Measurements from ENCODE around the gene MOGAT2. TPM values are rescaled to one million over a fixed set of nuclear protein-coding genes. Genes with fewer than 3 reads are reported as not detected.
"Not testable (repeated sequence)": the region's sequence is repeated elsewhere in the genome, so short reads cannot be mapped to it uniquely, and the experiment has no call there.

Gene MOGAT2
- total and polyA plus RNA-seq, 12 donors, result 0.11 to 0.34 (median 0.15) TPM; not detected in 8

DNA sequence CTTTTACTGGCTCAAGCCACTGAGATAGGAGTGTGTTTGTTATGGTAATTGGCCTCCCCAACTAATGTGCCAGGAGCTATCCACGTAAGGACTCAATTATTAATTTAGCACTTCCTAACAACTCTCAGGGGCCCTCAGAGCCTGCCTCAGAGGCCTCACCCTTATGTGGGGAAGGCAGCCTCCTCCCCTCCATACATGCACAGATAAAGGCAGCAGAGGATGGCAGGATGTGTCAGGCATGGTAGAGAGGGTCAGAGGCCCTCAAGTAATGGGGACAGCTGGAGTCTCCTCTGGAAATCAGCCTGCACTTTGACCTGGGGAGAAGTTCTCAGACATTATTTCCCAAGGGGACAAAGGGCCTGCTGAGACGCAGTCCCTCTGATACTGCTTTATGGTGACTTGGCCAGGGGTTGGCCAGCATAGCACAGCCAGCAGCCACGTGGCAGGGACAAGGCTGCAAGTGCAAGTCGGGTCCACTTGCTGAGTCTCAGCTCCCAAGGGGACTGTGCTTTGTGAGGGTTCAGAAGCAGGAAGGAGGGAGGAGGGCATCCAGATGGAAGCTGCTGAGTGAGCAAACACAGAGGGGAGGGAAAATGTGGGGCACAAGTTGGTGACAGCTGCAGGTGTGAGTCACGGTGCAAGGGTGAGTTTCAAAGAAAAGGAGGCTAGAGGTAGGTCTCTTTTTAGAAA, 17.0 kb downstream of the MOGAT2 start:
- 58 to 84% (median 78%) methylated on average over 4 to 5 of the region's 5 CpGs for WGBS, 4 donors
- H3K9me3 ChIP-seq (replicated peaks in 1 of 3), result no peaks in the 10 kb centered on the region
- H3K4me1 ChIP-seq (replicated peaks in 1 of 2), result no peaks in the 10 kb centered on the region
- intact Hi-C loops (cut with DNase I), result no loop called here
- H3K27me3 ChIP-seq, result no peaks in the 10 kb centered on the region
- TF ChIP-seq CTCF (IDR thresholded peaks at IDR 0.05) (no peak), POLR2A (IDR thresholded peaks at IDR 0.05) (no peak)
- peak in 1 of 7 donors; percentile 23 for DNase-seq
- no peak overlapping the region for H3K4me3 ChIP-seq
- no peak overlapping the region for H3K27ac ChIP-seq
- H3K36me3 ChIP-seq (replicated peaks in 1 of 2), result no peaks in the 10 kb centered on the region

DNA sequence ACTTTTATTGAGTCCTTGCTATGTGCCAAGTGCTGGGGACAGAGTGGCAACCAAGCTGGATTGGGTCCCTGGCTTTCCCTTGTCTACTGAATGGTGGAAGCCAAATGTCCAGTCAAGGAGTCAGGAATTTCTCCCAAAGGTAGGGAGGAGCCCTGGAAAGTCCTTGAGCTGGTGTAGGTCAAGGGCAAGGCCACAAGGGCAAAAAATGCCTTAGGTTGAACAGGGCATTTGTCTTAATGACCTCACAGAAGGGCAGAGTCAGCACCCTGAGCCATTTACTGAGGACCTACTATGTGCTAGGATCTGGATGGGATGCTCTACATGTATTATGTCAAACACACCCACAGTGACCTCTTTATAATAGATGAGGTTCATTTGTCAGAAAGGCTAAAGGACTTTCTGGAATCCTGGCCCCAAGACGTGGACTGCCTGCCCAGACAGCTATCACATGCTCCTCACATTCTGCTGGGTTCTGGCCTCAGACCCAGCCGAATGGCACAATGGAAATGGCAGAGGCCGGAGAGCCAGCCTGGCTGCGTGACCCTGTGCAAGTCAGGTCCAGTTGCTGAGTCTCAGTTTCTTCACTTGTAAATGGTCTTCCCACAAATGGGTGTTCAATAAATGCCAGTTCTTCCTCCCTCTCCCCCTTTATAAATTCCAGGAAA, 17.7 kb downstream of the MOGAT2 start:
- DNase-seq, result peak in 1 of 7 donors; percentile 21
- WGBS, 4 donors, result 88 to 95% (median 94%) methylated on average over 4 of the region's 4 CpGs

DNA sequence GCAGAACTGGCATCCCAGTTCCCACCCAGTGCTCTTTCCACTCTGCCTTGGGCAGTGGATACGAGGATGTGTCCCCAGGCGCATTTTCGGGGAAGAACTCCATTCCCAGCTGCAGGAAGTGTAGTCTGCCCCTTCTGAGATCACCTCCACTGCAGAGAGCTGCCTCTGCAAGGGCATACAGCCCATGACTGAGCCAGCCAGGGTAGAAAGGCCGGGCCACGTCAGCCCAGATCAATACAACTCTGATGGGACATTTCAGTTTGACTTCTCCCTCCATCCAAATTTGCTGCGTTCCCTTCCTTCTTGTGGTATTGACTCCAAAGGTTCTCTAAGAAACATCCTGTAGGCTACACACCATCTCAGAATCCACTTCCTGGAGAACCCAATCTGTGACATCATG, 19.7 kb downstream of the MOGAT2 start:
- Histone ChIP-seq H3K4me1 (replicated peaks in 1 of 2) (no peaks in the 10 kb centered on the region), H3K9me3 (replicated peaks in 1 of 3) (no peaks in the 10 kb centered on the region), H3K27ac (no peak overlapping the region), H3K36me3 (replicated peaks in 1 of 2) (no peaks in the 10 kb centered on the region), H3K27me3 (no peaks in the 10 kb centered on the region), H3K4me3 (no peak overlapping the region)
- no peak for DNase-seq
- WGBS, 4 donors, result 88 to 97% (median 92%) methylated on average over 6 of the region's 6 CpGs
- intact Hi-C loops (cut with DNase I), result no loop called here
- TF ChIP-seq CTCF (IDR thresholded peaks at IDR 0.05) (no peak), POLR2A (IDR thresholded peaks at IDR 0.05) (no peak)

More for the DNA sequence above, 17.7 kb downstream of the MOGAT2 start:
- H3K4me1 ChIP-seq (replicated peaks in 1 of 2), result no peaks in the 10 kb centered on the region
- H3K4me3 ChIP-seq, result no peak overlapping the region
- intact Hi-C loops (cut with DNase I), result no loop called here
- no peak for TF ChIP-seq CTCF (IDR thresholded peaks at IDR 0.05)
- no peak for TF ChIP-seq POLR2A (IDR thresholded peaks at IDR 0.05)
- H3K36me3 ChIP-seq (replicated peaks in 1 of 2), result no peaks in the 10 kb centered on the region
- H3K27ac ChIP-seq, result no peak overlapping the region
- H3K9me3 ChIP-seq (replicated peaks in 1 of 3), result no peaks in the 10 kb centered on the region
- H3K27me3 ChIP-seq, result no peaks in the 10 kb centered on the region

- peak in 1 of 7 donors; percentile 6 for DNase-seq
- H3K36me3 ChIP-seq (replicated peaks in 1 of 2), result no peaks in the 10 kb centered on the region
- intact Hi-C loops (cut with DNase I), result no loop called here
- H3K27me3 ChIP-seq, result no peaks in the 10 kb centered on the region
- TF ChIP-seq POLR2A (IDR thresholded peaks at IDR 0.05) (no peak), CTCF (IDR thresholded peaks at IDR 0.05) (no peak)
- no peaks in the 10 kb centered on the region for H3K4me1 ChIP-seq (replicated peaks in 1 of 2)
- WGBS, 4 donors, result 87 to 93% (median 89%) methylated on average over 1 of the region's 1 CpG
- H3K4me3 ChIP-seq, result no peak overlapping the region
- H3K27ac ChIP-seq, result no peak overlapping the region
- H3K9me3 ChIP-seq (replicated peaks in 1 of 3), result no peaks in the 10 kb centered on the region
Measured at GRCh38 chr11:75740681-75741080, 23.0 kb downstream of the MOGAT2 start.

- WGBS, 4 donors, result 90 to 98% (median 94%) methylated on average over 3 to 4 of the region's 4 CpGs
- H3K36me3 ChIP-seq (replicated peaks in 1 of 2); H3K27ac ChIP-seq; H3K4me1 ChIP-seq (replicated peaks in 1 of 2); H3K4me3 ChIP-seq; H3K9me3 ChIP-seq (replicated peaks in 1 of 3); intact Hi-C loops (cut with DNase I); DNase-seq; H3K27me3 ChIP-seq: not testable (repeated sequence)
Measured at GRCh38 chr11:75743159-75743558, 25.5 kb downstream of the MOGAT2 start.

All from adrenal gland (tissue), 12 donors.